Ectodermal cell (in vitro differentiated cells): ENCODE data around the gene C2orf81.

Experiments
- H3K27ac ChIP-seq: 2 replicates; pipeline ENCODE4 v1.7.0; 2013; ENCODE audit warnings: mild to moderate bottlenecking, low read depth, low read length; ENCODE audit not compliant: insufficient read depth, poor library complexity, severe bottlenecking
- H3K27me3 ChIP-seq: 2 replicates; pipeline ENCODE4 v1.7.0; 2013; ENCODE audit warnings: mild to moderate bottlenecking, low read length; ENCODE audit not compliant: insufficient read depth, control insufficient read depth, poor library complexity, severe bottlenecking
- H3K36me3 ChIP-seq: one replicate; pipeline ENCODE4 v1.7.0; 2013; ENCODE audit warnings: low read length; ENCODE audit not compliant: control insufficient read depth, insufficient read depth
- H3K4me1 ChIP-seq: one replicate; pipeline ENCODE4 v1.7.0; 2013; ENCODE audit warnings: low read length; ENCODE audit not compliant: control insufficient read depth, insufficient read depth
- H3K4me3 ChIP-seq: 2 replicates; pipeline ENCODE4 v1.7.0; 2013; ENCODE audit warnings: low read depth, low read length, control low read depth; ENCODE audit not compliant: insufficient read depth
- H3K9me3 ChIP-seq: 2 replicates; pipeline ENCODE4 v1.7.0; 2013; ENCODE audit warnings: mild to moderate bottlenecking, low read length, moderate library complexity; ENCODE audit not compliant: control insufficient read depth
- WGBS, 2 experiments: methylation state at CpG; one replicate each; pipeline ENCODE4 v1.1.7; 2013; ENCODE audit warnings: missing lambda C conversion rate in 2 of 2; 5-methylcytosine and 5-hydroxymethylcytosine counted together

C2orf81 gene

DNA sequence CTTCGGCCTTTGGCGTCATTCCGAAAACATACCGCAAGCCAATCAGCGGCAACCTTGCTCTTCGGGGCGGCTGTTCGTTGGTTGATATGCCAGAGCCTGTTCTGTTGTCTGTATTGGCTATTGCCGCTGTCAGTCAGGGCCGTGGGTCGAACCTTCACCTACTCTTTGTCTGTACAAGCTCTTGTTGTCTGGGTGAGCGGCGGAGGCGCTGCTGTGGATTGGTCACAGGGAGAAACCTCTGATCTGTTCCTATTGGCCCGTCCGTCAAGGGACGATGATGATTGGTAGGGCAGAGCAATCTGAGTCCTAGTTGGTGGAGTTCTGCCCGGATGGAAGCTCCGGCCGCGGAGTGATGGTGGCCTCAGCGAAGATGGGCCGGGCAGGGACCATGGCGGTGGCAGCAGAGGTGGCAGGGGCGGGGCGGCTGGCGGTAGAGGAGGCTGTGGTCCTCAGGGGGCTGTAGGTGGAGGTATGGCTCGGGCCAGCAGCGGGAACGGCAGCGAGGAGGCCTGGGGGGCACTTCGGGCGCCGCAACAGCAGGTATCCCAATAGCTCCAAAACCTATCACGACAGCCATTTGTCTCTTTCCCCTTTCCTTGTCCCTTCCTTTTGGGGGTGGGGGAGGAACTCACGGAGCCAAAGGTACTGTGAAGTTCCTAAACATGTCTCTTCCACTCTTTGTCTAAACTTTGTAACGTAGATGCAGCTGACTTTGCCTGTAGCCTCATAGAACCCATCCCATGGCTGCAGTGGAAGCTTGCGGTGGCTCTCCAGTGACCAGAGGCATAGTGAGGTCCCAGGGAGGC, 36.9 kb upstream of the C2orf81 start, which contains the start of gene WBP1:
TSS of gene WBP1 (plus strand) at position 307 of the 806 bp plus-strand sequence. CDS start at position 472, 165 bp downstream.
- 0% methylated on average over 38 of the region's 38 CpGs for WGBS, 2 experiments
- H3K27me3 ChIP-seq, result no peaks in the 10 kb centered on the region
- H3K9me3 ChIP-seq, result no peaks in the 10 kb centered on the region
- peak within 1 kb of the TSS; percentile 96 for H3K4me3 ChIP-seq
- H3K4me1 ChIP-seq, result peaks cover 12% of the 10 kb centered on the region
- peak within 1 kb of the TSS; percentile 94 for H3K27ac ChIP-seq
- peaks cover 8% of the 10 kb centered on the region for H3K36me3 ChIP-seq

DNA sequence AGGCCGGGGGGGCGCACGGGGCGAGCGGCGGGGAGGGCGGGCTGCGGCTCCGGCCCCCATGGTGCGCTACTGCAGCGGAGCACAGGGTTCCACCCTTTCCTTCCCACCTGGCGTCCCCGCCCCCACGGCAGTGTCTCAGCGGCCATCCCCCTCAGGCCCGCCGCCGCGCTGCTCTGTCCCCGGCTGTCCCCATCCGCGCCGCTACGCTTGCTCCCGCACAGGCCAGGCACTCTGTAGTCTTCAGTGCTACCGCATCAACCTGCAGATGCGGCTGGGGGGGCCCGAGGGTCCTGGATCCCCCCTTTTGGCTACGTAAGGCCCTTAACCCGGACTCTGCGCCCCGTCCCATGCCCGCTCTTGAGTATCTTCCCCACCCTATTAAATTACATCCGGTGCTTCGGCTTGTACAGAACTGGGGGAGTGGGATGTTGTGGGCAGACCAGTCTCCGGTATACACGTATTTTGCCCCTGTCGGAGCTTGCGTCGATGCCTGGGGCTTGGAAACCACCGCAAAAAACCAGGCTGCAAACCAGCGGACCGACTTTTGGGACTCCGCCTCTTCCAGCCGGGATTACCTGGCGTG, 36.2 kb upstream of the C2orf81 start:
- H3K4me3 ChIP-seq, result peak overlapping the region; percentile 75
- no peaks in the 10 kb centered on the region for H3K27me3 ChIP-seq
- WGBS, 2 experiments, result 0% methylated on average over 45 to 46 of the region's 46 CpGs
- no peaks in the 10 kb centered on the region for H3K9me3 ChIP-seq
- peaks cover 12% of the 10 kb centered on the region for H3K4me1 ChIP-seq
- H3K36me3 ChIP-seq, result peaks cover 8% of the 10 kb centered on the region
- peak overlapping the region; percentile 94 for H3K27ac ChIP-seq

DNA sequence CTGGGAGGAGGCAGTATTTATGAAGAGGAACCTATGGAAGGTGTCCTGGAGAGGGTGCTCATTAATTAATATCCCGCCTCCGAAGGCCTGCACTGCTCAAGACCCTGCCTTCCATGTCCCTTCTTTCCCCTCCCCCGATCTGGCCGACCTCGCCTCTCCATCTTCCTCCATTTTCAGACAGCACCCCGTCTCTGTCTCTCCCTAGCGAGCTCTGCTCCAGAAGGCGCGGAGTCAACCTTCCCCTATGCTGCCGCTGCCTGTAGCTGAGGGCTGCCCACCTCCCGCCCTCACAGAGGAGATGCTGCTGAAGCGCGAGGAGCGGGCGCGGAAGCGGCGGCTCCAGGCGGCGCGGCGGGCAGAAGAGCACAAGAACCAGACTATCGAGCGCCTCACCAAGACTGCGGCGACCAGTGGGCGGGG, 35.7 kb upstream of the C2orf81 start:
- Histone ChIP-seq H3K27me3 (no peaks in the 10 kb centered on the region), H3K9me3 (no peaks in the 10 kb centered on the region), H3K4me1 (peaks cover 12% of the 10 kb centered on the region), H3K36me3 (peaks cover 4% of the 10 kb centered on the region), H3K4me3 (peak overlapping the region; percentile 75), H3K27ac (peak overlapping the region; percentile 94)
- WGBS, 2 experiments, result 1 to 2% methylated on average over 27 of the region's 27 CpGs

DNA sequence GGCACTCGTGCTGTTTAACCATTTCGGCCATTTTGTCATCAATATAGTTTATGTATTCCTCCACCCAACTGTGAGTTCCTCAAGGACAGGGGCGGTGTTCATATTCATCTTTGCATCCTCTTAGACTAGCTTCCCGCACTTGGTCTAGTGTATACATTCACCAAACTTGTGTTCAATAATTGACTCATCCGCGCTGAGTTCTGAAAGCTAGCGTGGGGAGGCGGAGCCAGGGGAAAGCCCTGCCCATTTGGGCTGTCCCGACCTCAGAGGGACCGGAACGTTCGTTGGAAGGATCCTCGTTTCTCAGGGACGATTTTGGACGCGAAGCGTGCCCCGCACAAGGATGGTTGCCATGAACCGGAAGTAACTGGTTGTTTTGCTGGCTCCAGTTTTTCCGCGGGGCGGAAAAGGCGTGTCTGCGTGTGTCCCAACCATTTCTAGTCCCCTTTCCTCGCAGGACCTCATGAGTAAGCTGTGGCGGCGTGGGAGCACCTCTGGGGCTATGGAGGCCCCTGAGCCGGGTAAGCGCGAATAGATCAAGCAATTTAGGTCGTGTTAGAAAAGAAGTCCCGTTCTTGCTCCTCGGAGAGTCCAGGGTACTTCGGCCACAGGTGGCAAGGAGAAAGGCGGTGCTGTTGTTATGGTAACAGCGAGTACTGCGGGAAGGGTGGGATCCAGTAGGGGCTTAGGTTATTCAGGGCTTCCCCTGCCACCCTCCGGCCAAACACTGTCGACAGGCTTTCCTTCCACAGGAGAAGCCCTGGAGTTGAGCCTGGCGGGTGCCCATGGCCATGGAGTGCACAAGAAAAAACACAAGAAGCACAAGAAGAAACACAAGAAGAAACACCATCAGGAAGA, 33.5 kb upstream of the C2orf81 start, which contains the start of gene INO80B:
TSS of gene INO80B (plus strand) at position 434 of the 858 bp plus-strand sequence. CDS start at position 464, 30 bp downstream.
- H3K27ac ChIP-seq, result no peak within 1 kb of the TSS
- WGBS, 2 experiments, result 5% methylated on average over 40 of the region's 40 CpGs

DNA sequence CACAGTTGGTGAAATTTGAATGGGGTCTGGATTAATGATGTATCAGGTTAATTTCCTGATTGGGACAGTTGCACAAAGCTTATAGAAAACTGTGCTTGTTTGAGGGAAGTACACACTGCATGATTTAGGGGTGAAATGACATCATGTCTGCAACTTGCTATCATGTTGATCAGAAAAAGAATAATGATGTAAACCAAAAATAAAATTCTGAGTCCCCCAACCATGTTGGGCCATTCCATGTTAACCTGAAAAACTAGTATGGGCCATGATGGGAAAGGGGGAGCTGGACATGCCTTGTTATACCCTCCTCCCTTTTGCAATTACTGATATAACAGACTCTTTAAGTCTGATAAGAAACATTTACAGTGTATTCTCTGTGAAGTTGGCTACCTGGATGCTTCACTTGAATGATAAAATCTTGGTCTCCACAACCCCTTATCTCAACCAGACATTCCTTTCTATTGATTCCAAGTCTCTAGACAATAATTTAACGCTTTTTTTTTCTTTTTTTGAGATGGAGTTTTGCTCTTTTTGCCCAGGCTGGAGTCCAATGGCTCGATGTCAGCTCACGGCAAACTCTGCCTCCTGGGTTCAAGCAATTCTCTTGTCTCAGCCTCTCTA, 29.3 kb upstream of the C2orf81 start:
- 82 to 83% methylated on average over 3 of the region's 3 CpGs for WGBS, 2 experiments
- no peaks in the 10 kb centered on the region for H3K9me3 ChIP-seq
- no peak overlapping the region for H3K4me3 ChIP-seq
- H3K36me3 ChIP-seq, result no peaks in the 10 kb centered on the region
- no peak overlapping the region for H3K27ac ChIP-seq
- H3K27me3 ChIP-seq, result no peaks in the 10 kb centered on the region
- peaks cover 1% of the 10 kb centered on the region for H3K4me1 ChIP-seq

More for the DNA sequence above, 33.5 kb upstream of the C2orf81 start, which contains the start of gene INO80B:
- H3K4me1 ChIP-seq, result peaks cover 12% of the 10 kb centered on the region
- no peaks in the 10 kb centered on the region for H3K9me3 ChIP-seq
- H3K27me3 ChIP-seq, result no peaks in the 10 kb centered on the region
- peak within 1 kb of the TSS; percentile 78 for H3K4me3 ChIP-seq
- no peaks in the 10 kb centered on the region for H3K36me3 ChIP-seq

DNA sequence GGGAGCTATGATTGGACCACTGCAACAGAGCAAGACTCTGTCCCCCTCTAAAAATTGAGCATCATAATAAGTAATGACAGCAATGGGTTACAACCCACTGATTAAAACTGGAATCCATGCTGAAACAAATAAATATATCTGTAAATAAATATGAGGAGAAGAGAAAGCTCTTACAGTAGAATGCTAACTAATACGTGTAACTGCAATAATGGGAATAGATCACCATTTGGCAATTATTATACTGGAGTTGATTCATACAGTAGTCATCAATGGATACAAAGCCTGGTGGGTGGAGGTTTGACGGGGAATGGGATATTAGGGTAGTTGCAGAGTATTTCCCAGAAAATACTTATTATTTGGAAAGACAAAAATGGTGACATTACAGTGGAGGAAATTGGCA, 27.4 kb upstream of the C2orf81 start:
- no peaks in the 10 kb centered on the region for H3K9me3 ChIP-seq
- H3K27ac ChIP-seq, result no peak overlapping the region
- no peaks in the 10 kb centered on the region for H3K36me3 ChIP-seq
- WGBS, 2 experiments, result 91% methylated on average over 2 of the region's 2 CpGs
- peaks cover 12% of the 10 kb centered on the region for H3K27me3 ChIP-seq
- no peak overlapping the region for H3K4me3 ChIP-seq
- H3K4me1 ChIP-seq, result no peaks in the 10 kb centered on the region

DNA sequence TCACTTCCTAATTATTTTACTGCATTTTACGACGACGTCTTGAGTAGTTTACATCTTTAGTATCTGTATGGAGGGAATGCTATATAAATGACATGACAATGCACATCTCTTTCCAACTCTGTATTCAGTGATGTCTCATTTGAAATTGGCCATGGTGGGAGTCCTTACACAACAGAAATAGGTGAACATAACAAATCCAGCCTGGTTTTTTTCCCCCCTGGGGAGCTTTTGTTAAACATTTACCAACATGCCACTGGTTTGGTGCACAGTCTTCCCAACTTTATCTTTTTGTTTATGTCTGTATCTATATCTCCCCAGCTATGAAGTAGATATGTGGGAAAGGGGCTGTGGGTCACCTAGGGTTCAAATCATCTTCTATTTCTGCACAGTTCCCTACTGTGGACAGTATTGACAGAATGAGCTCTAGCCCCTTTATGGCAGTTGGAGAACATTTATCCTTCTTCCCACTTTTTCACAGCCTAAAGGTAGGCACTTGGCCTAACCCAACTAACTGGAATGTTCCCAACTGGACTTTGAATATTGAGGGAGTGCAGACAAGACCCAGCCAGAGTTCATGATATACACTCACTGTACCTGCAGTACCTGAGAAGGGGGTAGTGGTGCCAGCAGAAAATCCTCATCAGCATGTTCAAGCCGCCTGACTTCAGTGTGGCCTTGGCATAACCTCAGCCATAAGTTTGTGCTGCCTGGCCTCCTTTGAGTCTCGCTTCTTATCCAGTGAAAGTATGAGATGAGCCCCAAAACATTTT, 26.0 kb upstream of the C2orf81 start:
- no peaks in the 10 kb centered on the region for H3K9me3 ChIP-seq
- 90 to 91% methylated on average over 2 to 5 of the region's 5 CpGs for WGBS, 2 experiments
- no peak overlapping the region for H3K4me3 ChIP-seq
- no peaks in the 10 kb centered on the region for H3K36me3 ChIP-seq
- H3K4me1 ChIP-seq, result peaks cover 2% of the 10 kb centered on the region
- H3K27ac ChIP-seq, result no peak overlapping the region
- peaks cover 18% of the 10 kb centered on the region for H3K27me3 ChIP-seq

DNA sequence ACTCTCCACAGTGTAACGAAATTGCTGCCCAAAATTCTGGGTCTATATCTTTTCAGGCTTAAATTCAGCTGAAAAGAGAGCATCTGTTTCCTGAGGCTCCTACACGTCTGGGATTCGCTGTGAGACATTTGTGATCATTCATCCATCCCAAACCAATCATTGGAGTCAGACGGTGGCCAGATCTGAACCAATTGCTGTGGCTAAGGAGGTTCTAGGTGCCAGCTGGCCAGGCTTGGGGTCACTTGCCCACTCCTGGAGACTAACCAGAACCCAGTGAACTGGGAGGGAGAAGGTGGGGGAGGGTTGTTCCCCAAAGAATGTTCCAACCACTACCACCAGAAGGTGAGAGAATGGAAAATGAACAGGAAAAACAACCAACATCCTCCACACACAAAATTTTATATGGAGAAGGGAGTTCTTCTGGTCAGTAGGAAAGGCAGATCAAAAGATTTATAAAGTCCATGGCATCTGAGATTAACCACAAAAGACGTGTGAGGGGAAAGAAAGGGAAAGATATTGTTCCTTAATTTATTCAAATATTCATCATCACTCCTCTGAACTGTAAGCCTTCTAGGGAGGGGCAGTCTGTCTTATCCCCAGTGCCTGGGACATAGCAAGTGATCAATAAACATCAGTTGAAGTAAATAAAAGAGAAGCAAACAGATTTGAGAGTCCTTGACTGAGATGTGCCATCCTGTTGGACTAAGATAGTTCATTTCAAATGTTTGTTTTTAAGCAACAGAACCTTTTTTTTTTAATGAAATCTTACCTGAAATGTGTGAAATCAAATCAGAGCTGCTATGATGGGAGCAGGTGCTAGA, 23.3 kb upstream of the C2orf81 start:
- Histone ChIP-seq H3K4me3 (no peak overlapping the region), H3K27me3 (peaks cover 34% of the 10 kb centered on the region), H3K4me1 (peaks cover 11% of the 10 kb centered on the region), H3K27ac (no peak overlapping the region), H3K9me3 (no peaks in the 10 kb centered on the region), H3K36me3 (no peaks in the 10 kb centered on the region)
- WGBS, 2 experiments, result 82 to 86% methylated on average over 4 of the region's 5 CpGs
